H9 (cell line): Measurements from ENCODE around the gene RNPEPL1. TPM values are rescaled to one million over a fixed set of nuclear protein-coding genes. Genes with fewer than 3 reads are reported as not detected.

ENCODE experiments used
- DNase-seq: peaks from one replicate; pipeline ENCODE4 v3.0.0-alpha.2; 2017
- H2AFZ ChIP-seq: one replicate; pipeline ENCODE4 v1.6.1; 2013; ENCODE audit warnings: mild to moderate bottlenecking, low read length, control low read depth, moderate library complexity
- H2AK5ac ChIP-seq: 2 replicates; pipeline ENCODE4 v1.6.1; 2013; ENCODE audit warnings: low read length, control low read depth, mixed read lengths; ENCODE audit not compliant: insufficient read length
- H2BK120ac ChIP-seq: one replicate; pipeline ENCODE4 v1.6.1; 2013; ENCODE audit warnings: low read depth, mild to moderate bottlenecking, low read length, control low read depth, inconsistent platforms; ENCODE audit not compliant: poor library complexity, severe bottlenecking
- H2BK12ac ChIP-seq: 2 replicates; pipeline ENCODE4 v1.6.1; 2013; ENCODE audit warnings: low read length, control low read depth, mixed read lengths, low read depth; ENCODE audit not compliant: insufficient read length
- H2BK15ac ChIP-seq: 2 replicates; pipeline ENCODE4 v1.6.1; 2013; ENCODE audit warnings: low read depth, low read length, control low read depth
- H2BK20ac ChIP-seq: one replicate; pipeline ENCODE4 v1.6.1; 2013; ENCODE audit warnings: low read depth, mild to moderate bottlenecking, low read length, control low read depth, inconsistent platforms; ENCODE audit not compliant: poor library complexity, severe bottlenecking
- H2BK5ac ChIP-seq: 2 replicates; pipeline ENCODE4 v1.6.1; 2013; ENCODE audit warnings: low read length, control low read depth, mixed read lengths; ENCODE audit not compliant: insufficient read length
- H3K14ac ChIP-seq: 2 replicates; pipeline ENCODE4 v1.6.1; 2013; ENCODE audit warnings: low read length, control low read depth; ENCODE audit not compliant: insufficient read depth
- H3K18ac ChIP-seq: 2 replicates; pipeline ENCODE4 v1.6.1; 2013; ENCODE audit warnings: low read depth, mild to moderate bottlenecking, mixed read lengths, low read length, control low read depth; ENCODE audit not compliant: insufficient read length
- H3K23ac ChIP-seq: 2 replicates; pipeline ENCODE4 v1.6.1; 2013; ENCODE audit warnings: low read length, control low read depth, mixed read lengths, low read depth; ENCODE audit not compliant: insufficient read length
- H3K23me2 ChIP-seq: 2 replicates; pipeline ENCODE4 v1.6.1; 2013; ENCODE audit warnings: low read depth, mild to moderate bottlenecking, mixed read lengths, low read length, control low read depth; ENCODE audit not compliant: insufficient read length, poor library complexity, severe bottlenecking
- H3K27ac ChIP-seq: 2 replicates; pipeline ENCODE4 v1.5.1; 2013; ENCODE audit warnings: low read length, control low read depth, mixed read lengths, low read depth; ENCODE audit not compliant: insufficient read length
- H3K27me3 ChIP-seq: 2 replicates; pipeline ENCODE4 v1.6.1; 2013; ENCODE audit warnings: low read length, control low read depth, inconsistent platforms; ENCODE audit not compliant: insufficient read depth
- H3K4ac ChIP-seq: 2 replicates; pipeline ENCODE4 v1.6.1; 2013; ENCODE audit warnings: low read depth, mild to moderate bottlenecking, control low read depth, inconsistent platforms, low read length, moderate library complexity
- H3K4me1 ChIP-seq: 2 replicates; pipeline ENCODE4 v1.6.1; 2013; ENCODE audit warnings: low read length, control low read depth, inconsistent platforms; ENCODE audit not compliant: insufficient read depth
- H3K4me2 ChIP-seq: 2 replicates; pipeline ENCODE4 v1.6.1; 2013; ENCODE audit warnings: low read length, control low read depth, mixed read lengths; ENCODE audit not compliant: insufficient read length, insufficient read depth
- H3K56ac ChIP-seq: 2 replicates; pipeline ENCODE4 v1.6.1; 2013; ENCODE audit warnings: low read depth, mild to moderate bottlenecking, mixed read lengths, low read length, control low read depth; ENCODE audit not compliant: insufficient read length
- H3K79me1 ChIP-seq: 2 replicates; pipeline ENCODE4 v1.6.1; 2013; ENCODE audit warnings: low read depth, mild to moderate bottlenecking, moderate library complexity, low read length, control low read depth, inconsistent platforms; ENCODE audit not compliant: insufficient read depth, poor library complexity, severe bottlenecking
- H3K79me2 ChIP-seq: 2 replicates; pipeline ENCODE4 v1.6.1; 2013; ENCODE audit warnings: low read length, control low read depth, inconsistent platforms; ENCODE audit not compliant: insufficient read depth
- H3K9ac ChIP-seq: 2 replicates; pipeline ENCODE4 v1.6.1; 2013; ENCODE audit warnings: low read length, control low read depth, mixed read lengths; ENCODE audit not compliant: insufficient read length; ENCODE audit errors: extremely low read depth
- H3K9me3 ChIP-seq: one replicate; pipeline ENCODE4 v1.6.1; 2013; ENCODE audit warnings: low read depth, low read length, inconsistent platforms; ENCODE audit not compliant: control insufficient read depth
- H3T11ph ChIP-seq: one replicate; pipeline ENCODE4 v1.6.1; 2013; ENCODE audit warnings: mild to moderate bottlenecking, low read length, control low read depth, inconsistent platforms
- H4K20me1 ChIP-seq: one replicate; pipeline ENCODE4 v1.6.1; 2013; ENCODE audit not compliant: control insufficient read depth, insufficient read length, insufficient read depth
- H4K5ac ChIP-seq: 2 replicates; pipeline ENCODE4 v1.6.1; 2013; ENCODE audit warnings: low read depth, mild to moderate bottlenecking, mixed read lengths, low read length, control low read depth; ENCODE audit not compliant: insufficient read length
- H4K8ac ChIP-seq: replicated peaks from 2 replicates; pipeline ENCODE4 v1.6.1; 2013; ENCODE audit warnings: low read length, control low read depth, mixed read lengths, low read depth; ENCODE audit not compliant: insufficient read length
- H4K91ac ChIP-seq: 2 replicates; pipeline ENCODE4 v1.6.1; 2013; ENCODE audit warnings: low read depth, mild to moderate bottlenecking, moderate library complexity, mixed read lengths, low read length, control low read depth; ENCODE audit not compliant: insufficient read length
- H3K27ac Mint-ChIP-seq, 3 experiments: 2 replicates in 2 of 3; 3 replicates in 1 of 3; pipeline ENCODE4 v1.8.0; 2020 to 2021; ENCODE audit warnings: mixed read lengths in 3 of 3, mild to moderate bottlenecking in 1 of 3, moderate library complexity in 1 of 3
- H3K27me3 Mint-ChIP-seq: 2 replicates; pipeline ENCODE4 v1.8.0; 2021; ENCODE audit warnings: low read depth, mild to moderate bottlenecking, moderate library complexity, mixed read lengths
- H3K36me3 Mint-ChIP-seq, 3 experiments: 2 replicates in 2 of 3; 3 replicates in 1 of 3; pipeline ENCODE4 v1.8.0; 2020 to 2021; ENCODE audit warnings: low read depth in 3 of 3, mixed read lengths in 3 of 3; ENCODE audit not compliant: insufficient read depth in 1 of 3
- H3K4me1 Mint-ChIP-seq, 2 experiments: 2 replicates each; pipeline ENCODE4 v1.8.0; 2020; ENCODE audit warnings: mixed read lengths in 2 of 2
- H3K4me3 Mint-ChIP-seq, 2 experiments: 2 replicates in 1 of 2; 3 replicates in 1 of 2; pipeline ENCODE4 v1.8.0; 2020 to 2021; ENCODE audit warnings: mild to moderate bottlenecking in 2 of 2, mixed read lengths in 2 of 2, moderate library complexity in 1 of 2
- H3K9me3 Mint-ChIP-seq, 2 experiments: 2 replicates in 1 of 2; 3 replicates in 1 of 2; pipeline ENCODE4 v1.8.0; 2020; ENCODE audit warnings: mild to moderate bottlenecking in 2 of 2, mixed read lengths in 2 of 2, moderate library complexity in 1 of 2
- whole genome bisulfite sequencing: extraction: QIAGEN DNeasy Blood & Tissue Kit; methylation state at CpG from one replicate; pipeline ENCODE4 v1.1.7; 2013; ENCODE audit warnings: missing lambda C conversion rate, low lambda C conversion rate, mixed read lengths; ENCODE audit not compliant: insufficient read length; ENCODE audit errors: extremely low coverage; 5-methylcytosine and 5-hydroxymethylcytosine counted together
- total RNA-seq: library from RNA; stranded (reverse); gene quantifications from 2 replicates; pipeline ENCODE4 v1.2.1, GENCODE V29; 2021
- TF ChIP-seq, protein P1 (sequence below): fragments of 200-600 bp; sonication (generic); conservative IDR thresholded peaks from 3 replicates; pipeline ENCODE4 v1.8.0; 2021; ENCODE audit warnings: antibody characterized with exemption, mild to moderate bottlenecking

Gene RNPEPL1
- total RNA-seq, 1 experiment from 2014 or later = 22.5 TPM

- no peaks in the 10 kb centered on the region for H3K79me2 ChIP-seq
Measured at GRCh38 chr2:240622060-240622411, 53.8 kb downstream of the RNPEPL1 start.

More at GRCh38 chr2:240622060-240622411, 53.8 kb downstream of the RNPEPL1 start:
- no peak overlapping the region for H3K18ac ChIP-seq
- no peak overlapping the region for H3K23ac ChIP-seq
- H2AFZ ChIP-seq = no peak overlapping the region
- H3K14ac ChIP-seq = no peak overlapping the region
- DNase-seq = no peak
- no peaks in the 10 kb centered on the region for H4K20me1 ChIP-seq
- TF ChIP-seq, protein P1, sequence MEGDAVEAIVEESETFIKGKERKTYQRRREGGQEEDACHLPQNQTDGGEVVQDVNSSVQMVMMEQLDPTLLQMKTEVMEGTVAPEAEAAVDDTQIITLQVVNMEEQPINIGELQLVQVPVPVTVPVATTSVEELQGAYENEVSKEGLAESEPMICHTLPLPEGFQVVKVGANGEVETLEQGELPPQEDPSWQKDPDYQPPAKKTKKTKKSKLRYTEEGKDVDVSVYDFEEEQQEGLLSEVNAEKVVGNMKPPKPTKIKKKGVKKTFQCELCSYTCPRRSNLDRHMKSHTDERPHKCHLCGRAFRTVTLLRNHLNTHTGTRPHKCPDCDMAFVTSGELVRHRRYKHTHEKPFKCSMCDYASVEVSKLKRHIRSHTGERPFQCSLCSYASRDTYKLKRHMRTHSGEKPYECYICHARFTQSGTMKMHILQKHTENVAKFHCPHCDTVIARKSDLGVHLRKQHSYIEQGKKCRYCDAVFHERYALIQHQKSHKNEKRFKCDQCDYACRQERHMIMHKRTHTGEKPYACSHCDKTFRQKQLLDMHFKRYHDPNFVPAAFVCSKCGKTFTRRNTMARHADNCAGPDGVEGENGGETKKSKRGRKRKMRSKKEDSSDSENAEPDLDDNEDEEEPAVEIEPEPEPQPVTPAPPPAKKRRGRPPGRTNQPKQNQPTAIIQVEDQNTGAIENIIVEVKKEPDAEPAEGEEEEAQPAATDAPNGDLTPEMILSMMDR = no peak
- no CpG with 5 or more reads among the region's 9 CpGs for WGBS
- H3K9ac ChIP-seq = no peak overlapping the region
- Mint-ChIP-seq H3K4me3 (no peak overlapping the region), H3K9me3 (peaks cover 13 to 18% of the 10 kb centered on the region in 2 experiments), H3K36me3 (peaks cover 0 to 6% (median 3%) of the 10 kb centered on the region in 3 experiments; a peak in 2 of 7 replicates), H3K27ac (no peak overlapping the region), H3K27me3 (peaks cover 3% of the 10 kb centered on the region), H3K4me1 (peaks cover 0 to 14% of the 10 kb centered on the region in 2 experiments; a peak in 2 of 4 replicates)
- H3K27ac ChIP-seq = no peak overlapping the region
- H3K9me3 ChIP-seq = no peaks in the 10 kb centered on the region
- H2BK15ac ChIP-seq = no peak overlapping the region
- no peak overlapping the region for H4K5ac ChIP-seq
- no peaks in the 10 kb centered on the region for H3K79me1 ChIP-seq
- no peak overlapping the region for H2BK5ac ChIP-seq
- H3K27me3 ChIP-seq = no peaks in the 10 kb centered on the region
- no peak overlapping the region for H4K8ac ChIP-seq
- no peak overlapping the region for H3K4ac ChIP-seq
- H2BK12ac ChIP-seq = no peak overlapping the region
- no peaks in the 10 kb centered on the region for H3K23me2 ChIP-seq
- no peak overlapping the region for H2BK120ac ChIP-seq
- no peak overlapping the region for H2BK20ac ChIP-seq
- H4K91ac ChIP-seq = no peak overlapping the region
- H3K4me1 ChIP-seq = no peaks in the 10 kb centered on the region
- no peak overlapping the region for H2AK5ac ChIP-seq
- H3K4me2 ChIP-seq = no peak overlapping the region
- no peak overlapping the region for H3K56ac ChIP-seq
- no peak overlapping the region for H3T11ph ChIP-seq
